ENCODE measurements around the gene F11.
"Not testable (repeated sequence)": the region's sequence is repeated elsewhere in the genome, so short reads cannot be mapped to it uniquely, and the experiment has no call there.

The F11 gene

DNA sequence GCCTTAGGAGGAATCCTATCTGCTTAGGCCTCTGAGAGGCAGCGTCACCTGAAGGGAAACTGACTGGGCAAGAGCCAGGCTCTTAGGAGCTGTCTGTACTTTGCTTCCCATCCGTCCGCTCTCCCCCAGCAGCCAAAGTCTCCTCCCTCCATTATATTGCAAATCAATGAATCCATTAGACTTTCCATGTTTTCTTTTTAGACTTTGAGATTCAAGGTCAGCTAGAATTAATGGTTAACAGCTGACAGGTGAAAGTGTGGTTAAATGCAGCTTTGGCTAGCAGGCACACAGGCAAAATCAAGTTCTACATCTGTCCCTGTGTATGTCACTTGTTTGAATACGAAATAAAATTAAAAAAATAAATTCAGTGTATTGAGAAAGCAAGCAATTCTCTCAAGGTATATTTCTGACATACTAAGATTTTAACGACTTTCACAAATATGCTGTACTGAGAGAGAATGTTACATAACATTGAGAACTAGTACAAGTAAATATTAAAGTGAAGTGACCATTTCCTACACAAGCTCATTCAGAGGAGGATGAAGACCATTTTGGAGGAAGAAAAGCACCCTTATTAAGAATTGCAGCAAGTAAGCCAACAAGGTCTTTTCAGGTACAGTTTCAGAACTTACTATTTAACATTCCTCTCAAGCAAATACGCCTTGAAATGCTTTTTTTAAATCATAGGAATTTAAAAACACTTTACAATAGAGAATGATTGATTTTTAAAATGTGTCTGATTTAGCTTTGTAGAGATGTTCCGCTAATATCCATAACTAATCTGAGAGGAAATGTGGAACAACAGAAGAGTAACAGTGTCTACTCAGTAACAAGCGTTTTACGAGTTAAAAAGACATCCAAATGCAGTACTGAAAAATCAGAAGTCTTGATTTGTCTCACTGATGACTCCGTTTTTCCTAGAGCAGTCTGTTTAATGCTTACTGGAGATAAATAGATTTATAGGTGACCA lies at the start of gene F11:
F11 (plus strand) TSS at position 507 of the 970 bp plus-strand sequence. CDS start 948 bp downstream, outside the sequence.
- DNase-seq = no peak

GRCh38 chr4:186216465-186217024 lies 49.4 kb upstream of the F11 start:
- no peak for DNase-seq

- DNase-seq = no peak
Measured at GRCh38 chr4:186217733-186218293, 48.2 kb upstream of the F11 start.

DNA sequence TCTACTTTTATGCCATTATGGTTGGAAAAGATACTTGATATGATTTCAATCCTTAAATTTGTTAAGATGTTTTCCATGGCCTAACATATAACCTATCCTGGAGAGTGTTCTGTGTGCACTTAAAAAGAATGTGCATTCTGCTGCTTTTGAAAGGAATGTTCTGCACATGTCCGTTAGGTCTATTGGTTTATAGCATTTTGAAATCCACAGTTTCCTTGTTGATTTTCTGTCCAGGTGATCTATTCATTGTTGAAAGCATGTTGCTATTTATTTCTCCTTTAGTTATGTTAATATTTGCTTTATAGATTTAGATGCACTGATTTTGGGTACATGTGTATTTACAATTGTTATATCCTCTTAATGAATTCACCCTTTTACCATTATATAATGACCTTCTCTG lies 44.4 kb upstream of the F11 start:
- no peak for DNase-seq

GRCh38 chr4:186225848-186226247 lies 40.1 kb upstream of the F11 start:
- DNase-seq = no peak

GRCh38 chr4:186226521-186227189 lies 39.3 kb upstream of the F11 start:
- DNase-seq = no peak

DNA sequence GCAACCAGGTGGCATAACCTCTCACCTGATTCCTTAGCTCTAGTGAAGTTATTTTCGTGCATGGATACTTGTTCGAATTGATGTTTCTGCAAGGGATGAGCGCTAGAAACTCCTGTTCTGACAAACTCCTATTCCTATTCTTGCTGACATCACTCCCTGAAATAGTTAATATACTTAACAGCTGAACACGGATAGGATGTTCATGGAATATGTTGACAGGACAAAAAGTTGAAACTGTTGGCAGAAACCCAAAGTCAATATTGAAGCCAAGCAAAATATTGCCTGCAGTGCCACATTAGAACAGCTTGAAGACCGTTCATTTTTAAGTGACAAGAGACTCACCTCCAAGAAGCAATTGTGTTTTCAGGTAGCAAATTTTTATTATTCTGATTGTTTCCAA lies 38.8 kb upstream of the F11 start, which contains the start of gene KLKB1:
KLKB1 (plus strand) TSS at position 287 of the 400 bp plus-strand sequence. CDS start 689 bp downstream, outside the sequence.
- DNase-seq = no peak

DNA sequence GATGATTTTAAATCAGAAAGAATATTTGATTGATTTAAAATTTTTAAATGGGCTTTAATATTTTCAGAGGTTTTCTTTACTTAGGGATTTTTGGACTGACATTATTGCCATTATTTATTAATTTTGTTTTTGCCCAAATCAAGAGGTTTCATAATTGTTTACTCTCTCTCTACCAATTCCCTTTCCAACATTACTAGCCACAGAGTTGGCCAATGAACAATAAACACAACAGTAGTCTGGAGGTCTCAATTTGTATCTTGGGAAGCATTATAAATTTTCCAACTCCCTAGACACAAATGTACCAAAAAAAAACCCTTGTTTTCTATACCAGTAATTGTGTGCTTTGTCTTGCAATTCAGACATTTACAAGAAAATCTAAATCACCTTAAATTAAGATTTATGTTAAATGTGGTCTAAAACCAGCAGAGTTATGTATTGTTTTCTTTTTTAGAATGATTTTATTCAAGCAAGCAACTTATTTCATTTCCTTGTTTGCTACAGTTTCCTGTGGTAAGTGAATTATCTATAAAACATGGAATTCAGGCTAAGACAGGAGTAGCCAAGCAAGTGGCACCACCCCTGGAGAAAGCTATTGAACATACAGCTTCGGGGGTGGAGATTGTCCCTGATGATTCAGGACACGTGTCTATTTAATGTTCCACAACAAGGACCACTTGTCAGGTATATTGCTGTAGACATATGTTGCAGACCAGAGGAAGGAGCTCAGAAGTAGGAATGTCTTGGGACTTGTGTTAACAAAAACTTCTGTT lies 38.1 kb upstream of the F11 start:
- no peak for DNase-seq

GRCh38 chr4:186228514-186228894 lies 37.5 kb upstream of the F11 start:
- no peak for DNase-seq

- no peak for DNase-seq
Measured at GRCh38 chr4:186234367-186234766, 31.6 kb upstream of the F11 start.

DNA sequence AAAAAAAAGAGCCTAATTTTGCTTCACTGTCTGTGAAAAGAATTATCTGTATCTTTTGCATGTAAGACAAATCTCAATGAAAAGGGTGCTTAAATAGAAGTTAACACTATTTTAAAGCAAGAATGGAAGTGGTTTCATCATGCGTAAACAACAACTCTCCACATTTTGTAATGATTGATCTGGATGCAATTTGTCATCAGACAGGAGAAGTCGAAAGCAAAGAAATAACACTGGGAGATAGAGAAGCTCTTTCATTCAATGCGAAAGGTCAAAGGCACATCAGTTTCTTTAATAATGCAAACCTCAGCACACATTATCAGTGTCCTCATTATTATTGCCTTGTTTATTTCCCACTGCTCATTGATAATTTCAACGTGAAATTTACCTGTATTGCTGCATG lies 29.9 kb upstream of the F11 start:
- no peak for DNase-seq

- no peak for DNase-seq
Measured at GRCh38 chr4:186240452-186240847, 25.5 kb upstream of the F11 start.

DNA sequence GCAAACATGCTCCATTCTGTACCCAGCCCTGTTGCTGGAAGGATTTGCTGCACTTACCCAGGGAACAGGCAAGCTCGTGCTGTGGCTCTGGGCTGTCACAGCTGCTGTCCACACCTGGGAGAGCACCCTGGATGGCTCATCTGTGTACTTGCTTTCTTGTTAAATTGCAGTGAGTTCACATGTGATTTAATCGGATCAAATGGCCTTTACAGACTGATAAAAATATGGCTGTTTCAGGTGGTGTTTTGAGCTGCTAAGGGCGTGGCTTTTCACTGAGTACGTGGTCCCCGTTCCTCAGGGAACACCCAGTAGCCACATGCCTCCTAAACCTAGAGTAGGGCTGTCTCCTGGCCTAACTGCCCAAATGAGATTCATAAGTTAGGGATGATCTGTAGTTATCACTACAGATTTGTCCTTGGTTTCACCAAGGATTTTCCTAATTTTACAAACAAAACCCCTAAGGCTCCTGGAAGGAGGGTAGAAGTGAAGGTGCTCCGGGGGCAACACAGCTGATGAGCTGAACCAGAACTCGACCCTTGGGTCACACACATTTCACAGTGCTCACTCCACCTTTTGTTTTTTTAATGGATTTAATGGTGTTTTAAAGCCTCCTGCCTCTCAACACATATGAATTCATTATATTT lies 25.0 kb upstream of the F11 start:
- no peak for DNase-seq

- DNase-seq = no peak
Measured at GRCh38 chr4:186241616-186242015, 24.4 kb upstream of the F11 start.

DNA sequence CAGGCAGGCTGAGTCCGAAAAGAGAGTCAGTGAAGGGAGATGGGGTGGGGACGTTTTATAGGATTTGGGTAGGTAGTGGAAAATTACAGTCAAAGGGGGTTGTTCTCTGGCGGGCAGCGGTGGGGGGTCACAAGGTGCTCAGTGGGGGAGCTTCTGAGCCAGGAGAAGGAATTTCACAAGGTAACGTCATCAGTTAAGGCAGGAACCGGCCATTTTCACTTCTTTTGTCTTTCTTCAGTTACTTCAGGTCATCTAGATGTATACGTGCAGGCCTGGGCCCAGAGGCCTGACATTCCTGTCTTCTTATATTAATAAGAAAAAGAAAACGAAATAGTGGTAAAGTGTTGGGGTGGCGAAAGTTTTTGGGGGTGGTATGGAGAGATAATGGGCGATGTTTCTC lies 24.0 kb upstream of the F11 start:
- not testable (repeated sequence) for DNase-seq

GRCh38 chr4:186243331-186243730 lies 22.7 kb upstream of the F11 start:
- DNase-seq = no peak

DNA sequence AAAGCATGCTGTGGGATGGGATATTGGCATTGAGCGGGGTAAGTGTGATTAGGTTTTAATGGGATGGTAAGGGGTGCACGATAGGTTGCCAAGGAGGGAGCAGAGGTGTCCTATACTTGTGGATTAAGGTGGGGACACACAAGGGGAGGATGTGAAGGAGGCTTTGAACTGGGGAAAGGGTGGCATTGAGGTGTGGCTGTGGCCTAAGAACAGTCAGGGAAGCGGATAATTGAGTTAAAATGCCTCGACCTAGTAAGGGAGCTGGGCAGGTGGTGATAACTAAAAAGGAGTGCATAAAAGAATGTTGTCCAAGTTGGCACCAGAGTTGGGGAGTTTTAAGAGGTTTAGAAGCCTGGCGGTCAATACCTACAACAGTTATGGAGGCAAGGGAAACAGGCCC lies 21.2 kb upstream of the F11 start:
- DNase-seq = no peak

- DNase-seq = not testable (repeated sequence)
Measured at GRCh38 chr4:186247062-186247752, 18.8 kb upstream of the F11 start.

DNA sequence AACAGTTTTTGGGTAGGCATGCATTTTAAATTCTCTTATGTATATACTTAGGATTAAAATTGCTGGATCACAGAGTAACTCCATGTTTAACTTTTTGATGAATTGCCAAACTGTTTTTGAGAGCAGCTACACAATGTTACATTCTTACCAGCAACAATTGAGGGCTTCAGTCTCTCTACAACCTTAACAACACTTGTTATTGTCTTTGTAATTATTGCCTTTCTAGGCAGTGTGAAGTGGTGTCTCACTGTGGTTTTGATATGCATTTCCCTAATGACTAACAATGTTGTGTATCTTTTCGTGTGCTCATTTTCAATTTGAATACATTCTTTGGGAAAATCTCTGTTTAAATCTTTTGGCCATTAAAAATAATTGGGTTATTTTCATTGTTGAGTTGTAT lies 17.3 kb upstream of the F11 start:
- DNase-seq = no peak

- no peak for DNase-seq
Measured at GRCh38 chr4:186249785-186250754, 15.9 kb upstream of the F11 start.
